CD4-positive, alpha-beta T cell (primary cell): ENCODE results near the gene JAZF1. TPM values are rescaled to one million over a fixed set of nuclear protein-coding genes. Genes with fewer than 3 reads are reported as not detected.
A peak's percentile ranks its signal among the peaks of the same experiment; 100 is the strongest.

Experiments used
- ATAC-seq: fragments of 200-7000 bp; cut with Tn5 transposase; one replicate; pipeline ENCODE4 v1.10.0; 2022; ENCODE audit warnings: mild to moderate bottlenecking; ENCODE audit not compliant: poor library complexity
- CTCF ChIA-PET: fragments of 350-600 bp; sonication (Branson Sonifier 250); formaldehyde crosslinking; loops from one replicate; lab custom pipeline; 2021; ENCODE audit warnings: antibody characterized with exemption, inconsistent platforms; lab: Charles Lee
- POLR2A ChIA-PET: fragments of 350-600 bp; sonication (Branson Sonifier 250); formaldehyde crosslinking; loops from one replicate; lab custom pipeline; 2021; ENCODE audit warnings: antibody characterized with exemption, inconsistent platforms; lab: Charles Lee
- DNase-seq, 14 experiments: peaks; one replicate each; pipeline ENCODE4 v3.0.0-alpha.2; 2013 to 2020; ENCODE audit warnings: mixed read lengths in 2 of 14
- H3K27ac ChIP-seq, 2 donors: one replicate each; pipeline versions ENCODE4 v1.5.1 to v1.7.0; 2013; ENCODE audit warnings: low read length in 2 of 2, low read depth in 1 of 2, mild to moderate bottlenecking in 1 of 2
- H3K27me3 ChIP-seq, 2 experiments: 1 replicate in 1 of 2; 2 replicates in 1 of 2; pipeline versions ENCODE4 v1.6.1 to v1.7.0; 2013; ENCODE audit warnings: low read length in 2 of 2, control low read depth in 1 of 2, mild to moderate bottlenecking in 1 of 2, moderate library complexity in 1 of 2; ENCODE audit not compliant: insufficient read depth in 2 of 2, control insufficient read depth in 1 of 2
- H3K36me3 ChIP-seq: one replicate; pipeline ENCODE4 v1.6.1; 2013; ENCODE audit warnings: low read length, control low read depth; ENCODE audit not compliant: insufficient read depth
- H3K4me1 ChIP-seq: one replicate; pipeline ENCODE4 v1.6.1; 2013; ENCODE audit warnings: low read length, control low read depth; ENCODE audit not compliant: insufficient read depth
- H3K4me3 ChIP-seq: one replicate; pipeline ENCODE4 v1.5.1; 2013; ENCODE audit warnings: mild to moderate bottlenecking, low read length, moderate library complexity
- H3K9me3 ChIP-seq, 2 experiments: 1 replicate in 1 of 2; 2 replicates in 1 of 2; pipeline versions ENCODE4 v1.6.1 to v1.7.0; 2013; ENCODE audit warnings: low read length in 2 of 2, mild to moderate bottlenecking in 2 of 2, control low read depth in 1 of 2, moderate library complexity in 1 of 2; ENCODE audit not compliant: control insufficient read depth in 1 of 2, insufficient read depth in 1 of 2
- H3K27ac Mint-ChIP-seq: one replicate; pipeline ENCODE4 v1.8.0; 2020; ENCODE audit warnings: mixed read lengths
- H3K27me3 Mint-ChIP-seq: one replicate; pipeline ENCODE4 v1.8.0; 2021; ENCODE audit warnings: mixed read lengths
- H3K36me3 Mint-ChIP-seq: one replicate; pipeline ENCODE4 v1.8.0; 2021; ENCODE audit warnings: low read depth, mixed read lengths
- H3K4me1 Mint-ChIP-seq: one replicate; pipeline ENCODE4 v1.8.0; 2021; ENCODE audit warnings: low read depth, mixed read lengths
- H3K4me3 Mint-ChIP-seq: one replicate; pipeline ENCODE4 v1.8.0; 2020; ENCODE audit warnings: mild to moderate bottlenecking, mixed read lengths
- H3K9me3 Mint-ChIP-seq: one replicate; pipeline ENCODE4 v1.8.0; 2020; ENCODE audit warnings: mixed read lengths
- CTCF ChIP-seq: fragments of 200-600 bp; IDR thresholded peaks from one replicate; pipeline ENCODE4 v1.8.0; 2022; ENCODE audit warnings: antibody characterized with exemption, mild to moderate bottlenecking
- intact Hi-C, 2 experiments: fragments of 100-400 bp; cut with DNase I in 1 of 2; cut with micrococcal nuclease in 1 of 2; formaldehyde crosslinking; loops; one replicate each; pipeline versions ENCODE4 v1.15.1 to v1.9.0; 2023 to 2025; cut with DNase I, micrococcal nuclease
- total RNA-seq, 174 experiments: library from RNA in 2 of 174; stranded (reverse) in 2 of 174; gene quantifications; one replicate each; pipeline ENCODE4 v1.2.3 and lab custom pipeline; 2021 to 2026

Gene JAZF1
- total RNA-seq, 2 experiments from 2014 or later = 9.9 to 11.1 TPM

- intact Hi-C loops = no loop called here
- ChIA-PET CTCF (no interaction called here), POLR2A (no interaction called here)
- Mint-ChIP-seq H3K9me3 (peaks cover 2% of the 10 kb centered on the region), H3K36me3 (no peaks in the 10 kb centered on the region), H3K4me1 (peaks cover 2% of the 10 kb centered on the region), H3K27me3 (peaks cover 24% of the 10 kb centered on the region), H3K4me3 (no peak overlapping the region), H3K27ac (no peak overlapping the region)
- Histone ChIP-seq H3K4me1 (no peaks in the 10 kb centered on the region), H3K9me3 (peaks cover 0 to 7% of the 10 kb centered on the region in 2 experiments), H3K36me3 (no peaks in the 10 kb centered on the region), H3K4me3 (no peak overlapping the region), H3K27me3 (peaks cover 0 to 6% of the 10 kb centered on the region in 2 experiments), H3K27ac (no peak overlapping the region)
- ATAC-seq (no peak), DNase-seq (no peak)
- no peak for TF ChIP-seq CTCF
Observed at GRCh38 chr7:28202222-28202621, 21.6 kb upstream of the JAZF1 start.

DNA sequence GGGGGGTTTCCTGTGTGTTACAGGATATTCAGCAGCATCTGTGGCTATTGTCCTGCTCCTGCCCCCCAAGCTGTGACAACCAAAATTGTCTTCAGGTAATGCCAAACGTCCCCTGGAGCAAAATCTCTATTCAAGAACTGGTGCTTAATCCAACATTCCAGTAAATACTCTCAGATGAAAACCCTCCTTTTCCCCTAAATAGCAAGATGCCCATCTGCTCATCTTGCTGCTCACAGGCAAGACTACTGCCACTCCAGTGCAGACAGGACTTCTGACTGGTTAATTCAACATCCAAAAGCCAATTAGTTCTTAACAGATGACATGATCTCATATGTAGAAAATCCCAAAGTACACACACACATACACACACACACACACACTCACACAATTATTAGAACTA, 20.5 kb upstream of the JAZF1 start:
- Mint-ChIP-seq H3K27me3 (peaks cover 24% of the 10 kb centered on the region), H3K4me3 (no peak overlapping the region), H3K4me1 (no peaks in the 10 kb centered on the region), H3K36me3 (no peaks in the 10 kb centered on the region), H3K27ac (no peak overlapping the region), H3K9me3 (no peaks in the 10 kb centered on the region)
- intact Hi-C loops = no loop called here
- no peak for TF ChIP-seq CTCF
- no peak for DNase-seq
- POLR2A ChIA-PET = no interaction called here
- H3K27me3 ChIP-seq = peaks cover 0 to 6% of the 10 kb centered on the region in 2 experiments
- H3K27ac ChIP-seq = no peak overlapping the region
- no peaks in the 10 kb centered on the region for H3K36me3 ChIP-seq
- no peak overlapping the region for H3K4me3 ChIP-seq
- CTCF ChIA-PET = interaction anchor here (0.7 kb wide), 1 partner anchor 19 kb away, joined by 3 read pairs; no protein-coding TSS in a partner anchor
- no peaks in the 10 kb centered on the region for H3K4me1 ChIP-seq
- ATAC-seq = no peak
- H3K9me3 ChIP-seq = no peaks in the 10 kb centered on the region

GRCh38 chr7:28200598-28200997, 20.0 kb upstream of the JAZF1 start:
- ATAC-seq = no peak
- no peaks in the 10 kb centered on the region for H3K4me1 ChIP-seq
- Mint-ChIP-seq H3K4me3 (no peak overlapping the region), H3K27ac (no peak overlapping the region), H3K4me1 (no peaks in the 10 kb centered on the region), H3K27me3 (peaks cover 24% of the 10 kb centered on the region), H3K9me3 (no peaks in the 10 kb centered on the region), H3K36me3 (no peaks in the 10 kb centered on the region)
- H3K9me3 ChIP-seq = no peaks in the 10 kb centered on the region
- peaks cover 0 to 6% of the 10 kb centered on the region in 2 experiments for H3K27me3 ChIP-seq
- H3K27ac ChIP-seq = no peak overlapping the region
- DNase-seq = peak in 1 of 14 experiments; percentile 59
- ChIA-PET POLR2A (no interaction called here), CTCF (interaction anchor here (0.7 kb wide), 1 partner anchor 18 kb away, joined by 3 read pairs; no protein-coding TSS in a partner anchor)
- no peaks in the 10 kb centered on the region for H3K36me3 ChIP-seq
- intact Hi-C loops = no loop called here
- no peak for TF ChIP-seq CTCF
- no peak overlapping the region for H3K4me3 ChIP-seq
